Type B pancreatic cell (in vitro differentiated cells): Measurements from ENCODE around the gene DCHS2. TPM values are rescaled to one million over a fixed set of nuclear protein-coding genes. Genes with fewer than 3 reads are reported as not detected.

ENCODE experiments used
- DNase-seq: peaks from one replicate; pipeline ENCODE4 v3.0.0; 2021; ENCODE audit warnings: mixed read lengths; ENCODE audit not compliant: unreplicated experiment; ENCODE audit errors: extremely low spot score
- H3K27ac Mint-ChIP-seq: 2 replicates; pipeline ENCODE4 v1.8.0; 2021; ENCODE audit warnings: mild to moderate bottlenecking, mixed read lengths
- H3K27me3 Mint-ChIP-seq: 2 replicates; pipeline ENCODE4 v1.8.0; 2021; ENCODE audit warnings: mixed read lengths
- H3K36me3 Mint-ChIP-seq: 2 replicates; pipeline ENCODE4 v1.8.0; 2021; ENCODE audit warnings: mixed read lengths
- H3K4me1 Mint-ChIP-seq: one replicate; pipeline ENCODE4 v1.8.0; 2021; ENCODE audit warnings: mixed read lengths; ENCODE audit not compliant: unreplicated experiment
- H3K4me3 Mint-ChIP-seq: 2 replicates; pipeline ENCODE4 v1.8.0; 2021; ENCODE audit warnings: mild to moderate bottlenecking, mixed read lengths
- H3K9me3 Mint-ChIP-seq: 2 replicates; pipeline ENCODE4 v1.8.0; 2021; ENCODE audit warnings: mixed read lengths
- total RNA-seq: library from RNA; stranded (reverse); gene quantifications from 2 replicates; pipeline ENCODE4 v1.2.1, GENCODE V29; 2021; ENCODE audit warnings: low replicate concordance
- TF ChIP-seq, protein P1 (sequence below): fragments of 200-600 bp; sonication (generic); conservative IDR thresholded peaks from 2 replicates; pipeline ENCODE4 v1.5.0; 2021; ENCODE audit warnings: antibody characterized with exemption, mild to moderate bottlenecking

The DCHS2 gene
- total RNA-seq, 1 donor from 2014 or later = 1.8 TPM

DNA sequence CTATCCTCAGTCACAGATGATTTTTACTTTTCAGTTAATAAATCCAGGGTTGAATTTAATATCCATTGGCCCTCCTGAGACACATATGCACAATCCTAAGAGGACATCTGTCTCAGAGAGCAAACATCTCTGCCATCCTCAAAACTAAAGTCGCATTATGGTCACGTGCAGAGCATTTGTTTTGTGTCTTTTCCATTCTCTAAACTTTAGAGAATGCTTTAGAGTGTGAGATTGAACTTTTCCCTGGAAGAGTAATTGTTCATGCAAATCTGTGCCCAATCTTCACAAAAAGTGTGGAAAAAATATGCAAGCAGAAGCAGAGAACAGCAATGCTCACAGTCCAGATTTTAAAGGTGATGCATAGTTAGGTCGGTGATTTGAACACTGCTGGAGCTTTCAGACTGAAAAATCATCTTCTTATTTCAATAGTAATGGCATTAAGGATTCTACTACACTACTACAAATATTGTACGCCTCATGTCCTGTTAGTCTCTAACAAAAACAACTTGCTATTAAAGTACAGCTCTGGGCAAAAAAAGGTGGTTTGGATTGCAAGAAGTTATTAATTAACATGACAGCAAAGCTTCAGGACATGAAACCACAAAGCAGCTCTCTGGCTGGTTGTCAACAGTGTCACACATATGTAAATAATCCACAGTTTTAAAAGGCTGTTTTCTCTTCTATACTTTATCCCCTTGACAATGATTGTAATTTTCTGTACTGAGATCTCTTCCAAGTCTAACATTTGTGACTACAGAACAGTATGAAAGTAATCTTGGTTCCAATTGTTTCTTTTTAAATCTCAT lies 19.9 kb downstream of the DCHS2 start:
- TF ChIP-seq, protein P1, sequence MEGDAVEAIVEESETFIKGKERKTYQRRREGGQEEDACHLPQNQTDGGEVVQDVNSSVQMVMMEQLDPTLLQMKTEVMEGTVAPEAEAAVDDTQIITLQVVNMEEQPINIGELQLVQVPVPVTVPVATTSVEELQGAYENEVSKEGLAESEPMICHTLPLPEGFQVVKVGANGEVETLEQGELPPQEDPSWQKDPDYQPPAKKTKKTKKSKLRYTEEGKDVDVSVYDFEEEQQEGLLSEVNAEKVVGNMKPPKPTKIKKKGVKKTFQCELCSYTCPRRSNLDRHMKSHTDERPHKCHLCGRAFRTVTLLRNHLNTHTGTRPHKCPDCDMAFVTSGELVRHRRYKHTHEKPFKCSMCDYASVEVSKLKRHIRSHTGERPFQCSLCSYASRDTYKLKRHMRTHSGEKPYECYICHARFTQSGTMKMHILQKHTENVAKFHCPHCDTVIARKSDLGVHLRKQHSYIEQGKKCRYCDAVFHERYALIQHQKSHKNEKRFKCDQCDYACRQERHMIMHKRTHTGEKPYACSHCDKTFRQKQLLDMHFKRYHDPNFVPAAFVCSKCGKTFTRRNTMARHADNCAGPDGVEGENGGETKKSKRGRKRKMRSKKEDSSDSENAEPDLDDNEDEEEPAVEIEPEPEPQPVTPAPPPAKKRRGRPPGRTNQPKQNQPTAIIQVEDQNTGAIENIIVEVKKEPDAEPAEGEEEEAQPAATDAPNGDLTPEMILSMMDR = no peak
- peaks cover 10% of the 10 kb centered on the region for H3K27me3 Mint-ChIP-seq
- DNase-seq = no peak
- H3K9me3 Mint-ChIP-seq = no peaks in the 10 kb centered on the region
- peak overlapping the region; percentile 23 for H3K4me3 Mint-ChIP-seq
- H3K36me3 Mint-ChIP-seq = no peaks in the 10 kb centered on the region
- H3K27ac Mint-ChIP-seq = no peak overlapping the region
- peaks cover 9% of the 10 kb centered on the region for H3K4me1 Mint-ChIP-seq

- Mint-ChIP-seq H3K9me3 (no peaks in the 10 kb centered on the region), H3K27me3 (peaks cover 8% of the 10 kb centered on the region), H3K4me3 (no peak overlapping the region), H3K27ac (no peak overlapping the region), H3K4me1 (peaks cover 9% of the 10 kb centered on the region), H3K36me3 (no peaks in the 10 kb centered on the region)
- DNase-seq = no peak
- TF ChIP-seq, protein P1 = no peak
Measured at GRCh38 chr4:154471032-154471431, 20.6 kb downstream of the DCHS2 start.

DNA sequence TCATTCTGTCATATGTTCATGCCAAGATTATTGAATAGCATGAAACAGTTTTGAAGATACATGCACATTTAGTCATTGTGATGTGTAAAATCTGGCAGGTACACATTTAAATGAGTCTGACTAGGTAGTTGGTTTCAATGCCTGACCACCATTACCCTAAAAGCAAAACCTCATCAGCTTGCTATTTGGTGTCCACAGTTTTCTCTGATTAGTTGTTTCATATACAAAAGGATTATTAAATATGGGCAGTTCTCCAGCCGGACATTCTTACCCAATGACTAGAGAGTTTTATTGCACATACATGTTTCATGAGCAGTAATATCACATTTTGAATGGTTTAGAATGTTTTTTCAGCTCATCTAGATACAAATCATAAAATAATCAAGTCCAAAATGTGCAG lies 23.7 kb downstream of the DCHS2 start:
- no peak for DNase-seq
- Mint-ChIP-seq H3K27me3 (peaks cover 8% of the 10 kb centered on the region), H3K9me3 (no peaks in the 10 kb centered on the region), H3K36me3 (no peaks in the 10 kb centered on the region), H3K27ac (no peak overlapping the region), H3K4me1 (peaks cover 9% of the 10 kb centered on the region), H3K4me3 (no peak overlapping the region)
- TF ChIP-seq, protein P1 = no peak

GRCh38 chr4:154466336-154466735 lies 25.3 kb downstream of the DCHS2 start:
- H3K36me3 Mint-ChIP-seq = no peaks in the 10 kb centered on the region
- TF ChIP-seq, protein P1 = no peak
- peaks cover 8% of the 10 kb centered on the region for H3K27me3 Mint-ChIP-seq
- H3K9me3 Mint-ChIP-seq = no peaks in the 10 kb centered on the region
- no peak overlapping the region for H3K27ac Mint-ChIP-seq
- no peak overlapping the region for H3K4me3 Mint-ChIP-seq
- no peaks in the 10 kb centered on the region for H3K4me1 Mint-ChIP-seq
- no peak for DNase-seq

DNA sequence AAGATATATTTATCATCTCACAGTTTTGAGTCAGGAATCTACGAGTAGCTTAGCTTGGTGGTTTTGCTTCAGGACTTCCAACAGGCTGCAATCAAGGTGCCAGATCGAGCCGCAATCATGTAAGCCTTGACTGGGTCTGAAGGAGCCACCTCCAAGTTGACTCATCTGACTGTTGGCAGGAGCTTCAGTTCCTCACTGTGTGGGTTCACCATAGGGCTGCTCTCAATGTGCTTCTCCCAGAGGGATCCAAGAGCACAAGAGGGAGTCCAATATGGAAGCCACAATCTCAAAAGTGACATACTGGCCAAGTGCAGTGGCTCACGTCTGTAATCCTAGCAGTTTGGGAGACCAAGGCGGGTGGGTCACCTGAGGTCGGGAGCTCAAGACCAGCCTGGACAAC lies 26.5 kb downstream of the DCHS2 start:
- Mint-ChIP-seq H3K4me1 (no peaks in the 10 kb centered on the region), H3K27me3 (peaks cover 8% of the 10 kb centered on the region), H3K4me3 (no peak overlapping the region), H3K9me3 (no peaks in the 10 kb centered on the region), H3K36me3 (no peaks in the 10 kb centered on the region), H3K27ac (no peak overlapping the region)
- DNase-seq = no peak
- TF ChIP-seq, protein P1 = no peak
